GM18520 (cell line): Measurements from ENCODE around the gene APOO.

Experiments
- ATAC-seq: cut with Tn5 transposase; IDR thresholded peaks from one replicate; pipeline ENCODE4 v1.9.1; 2021; ENCODE audit not compliant: unreplicated experiment

Gene APOO

DNA sequence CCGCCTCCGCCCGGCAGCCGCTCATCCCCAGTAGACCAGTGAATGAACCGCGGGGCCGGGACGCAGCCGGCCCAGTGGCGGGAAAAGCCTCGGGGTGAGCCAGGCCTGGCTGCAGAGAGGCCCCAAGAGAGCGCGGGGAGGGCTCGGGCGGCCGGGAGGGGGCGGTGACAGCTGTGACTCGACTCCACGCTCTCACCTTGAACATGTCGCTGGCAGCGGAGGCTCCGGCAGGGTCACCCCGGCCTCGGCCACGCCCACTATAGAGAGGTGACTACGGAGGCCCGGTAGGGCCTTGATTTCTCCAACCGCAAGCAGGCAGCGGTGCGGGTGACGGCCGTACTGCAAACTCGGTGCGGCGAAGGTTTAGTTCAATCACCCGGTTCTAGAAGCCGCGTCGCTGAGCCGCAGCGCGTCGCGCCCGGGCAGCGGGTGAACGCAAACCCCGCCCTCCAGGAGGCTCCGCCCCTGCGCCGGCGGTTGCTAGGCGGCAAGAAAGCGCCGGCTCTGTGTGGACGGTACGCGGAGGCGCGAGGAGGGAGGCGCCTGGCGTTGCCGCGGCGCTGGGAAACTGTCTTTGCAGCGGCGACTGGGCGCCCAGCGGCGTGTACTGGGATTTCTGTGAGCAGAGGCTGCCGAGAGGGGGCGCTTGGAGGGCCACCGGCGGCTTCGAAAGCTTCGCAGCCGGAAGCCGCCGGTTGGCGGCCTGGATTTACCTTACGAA, at the start of gene APOO, which contains the start of gene CXorf58:
TSS of gene APOO (minus strand) at position 441 of the 721 bp plus-strand sequence. CDS start at position 205, 236 bp downstream.
TSS of gene CXorf58 (plus strand) at position 509 of the 721 bp plus-strand sequence. CDS start 2,297 bp downstream, outside the sequence.
- ATAC-seq = peak; percentile 90

- no peak for ATAC-seq
Measured at GRCh38 chrX:23954396-23954795, 46.7 kb upstream of the APOO start.

DNA sequence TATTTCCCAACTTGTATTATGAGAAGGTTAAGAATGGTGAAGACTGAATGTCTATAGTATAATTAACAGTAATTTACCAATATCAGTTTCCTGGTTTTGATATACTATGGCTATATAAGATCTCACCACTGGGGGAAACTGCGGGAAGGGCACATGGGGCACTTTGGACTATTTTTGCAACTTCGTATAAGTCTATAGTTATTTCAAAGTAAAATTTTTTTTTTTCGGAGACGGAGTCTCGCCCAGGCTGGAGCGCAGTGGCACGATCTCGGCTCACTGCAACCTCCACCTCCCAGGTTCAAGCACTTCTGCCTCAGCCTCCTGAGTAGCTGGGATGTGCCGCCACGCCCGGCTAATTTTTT, 46.2 kb upstream of the APOO start:
- no peak for ATAC-seq

GRCh38 chrX:23952984-23953907, 45.5 kb upstream of the APOO start:
- ATAC-seq = peak; percentile 89

- ATAC-seq = no peak
Measured at GRCh38 chrX:23952391-23952790, 44.7 kb upstream of the APOO start.

DNA sequence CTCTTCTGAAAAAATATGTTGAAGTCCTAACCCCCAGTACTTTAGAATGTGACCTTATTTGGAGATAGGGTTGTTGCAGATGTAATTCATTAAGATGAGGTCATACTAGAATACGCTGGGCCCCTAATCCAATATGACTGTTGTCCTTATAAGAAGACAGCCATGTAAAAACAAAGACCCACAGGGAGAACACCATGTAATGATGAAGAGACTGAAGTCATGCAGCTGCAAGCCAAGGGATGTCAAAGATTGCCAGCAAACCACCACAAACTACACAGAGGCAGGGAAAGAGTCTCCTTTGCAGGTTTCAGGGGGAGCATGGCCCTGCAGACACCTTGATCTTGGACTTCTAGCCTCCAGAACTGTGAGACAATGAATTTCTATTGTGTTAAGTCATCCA, 37.5 kb upstream of the APOO start:
- no peak for ATAC-seq

DNA sequence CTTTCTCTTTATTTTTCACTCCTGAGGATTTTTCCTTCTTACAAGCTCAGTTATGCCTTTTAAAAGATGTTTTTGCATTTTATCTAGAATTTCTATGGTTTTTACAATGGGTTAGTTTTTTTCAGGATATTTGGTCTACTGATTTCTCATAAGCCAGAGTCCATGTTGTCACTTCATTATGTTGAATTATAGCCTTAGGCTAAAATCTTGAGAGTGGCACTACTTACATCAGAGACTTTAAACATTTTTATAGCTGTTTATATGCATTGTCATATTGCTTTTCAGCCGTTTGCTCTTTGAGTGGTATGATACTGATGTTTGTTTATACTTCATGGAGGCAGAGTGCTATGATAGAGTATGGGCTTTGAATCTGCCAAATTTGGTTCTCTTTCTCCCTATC, 36.5 kb upstream of the APOO start:
- ATAC-seq = no peak

GRCh38 chrX:23939203-23939602, 31.5 kb upstream of the APOO start:
- ATAC-seq = no peak

DNA sequence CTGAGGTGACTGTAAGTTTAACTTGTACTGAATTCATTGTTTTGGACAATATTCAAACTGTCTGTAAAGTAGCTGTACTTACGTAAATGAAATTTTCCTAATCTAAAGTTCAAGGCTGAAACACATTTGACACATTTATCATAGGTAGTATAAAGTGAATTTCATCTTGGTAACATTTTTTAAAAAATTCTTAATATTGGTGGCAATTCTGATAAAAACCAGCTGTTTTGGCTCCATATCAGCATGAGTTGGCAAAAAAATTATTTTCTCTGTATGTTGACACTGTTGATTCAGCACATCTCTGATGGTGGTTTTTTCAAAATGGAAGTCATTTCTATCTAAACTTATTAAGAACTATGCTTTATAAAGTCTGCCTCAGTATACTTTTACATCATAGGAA, 31.0 kb upstream of the APOO start:
- no peak for ATAC-seq

GRCh38 chrX:23937100-23937499, 29.4 kb upstream of the APOO start:
- ATAC-seq = no peak

DNA sequence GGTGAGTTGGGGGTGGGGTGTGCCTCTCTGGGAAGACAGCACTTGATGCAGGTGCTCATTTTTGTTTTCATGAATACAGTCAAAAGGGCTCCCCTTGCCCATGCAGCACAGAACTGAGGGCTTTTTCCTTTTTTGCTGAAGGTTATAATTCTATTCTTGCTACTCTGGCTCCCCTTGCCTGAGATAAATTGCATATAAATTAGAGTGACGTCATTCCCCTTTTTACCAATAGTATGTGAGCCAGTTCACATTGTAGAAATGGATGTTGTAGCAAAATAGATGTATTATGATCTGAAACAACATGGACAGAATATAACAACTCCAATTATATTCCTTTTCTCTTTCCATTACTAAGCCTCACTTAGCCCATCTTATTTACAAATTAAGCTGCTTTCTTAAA, 28.4 kb upstream of the APOO start:
- ATAC-seq = no peak

DNA sequence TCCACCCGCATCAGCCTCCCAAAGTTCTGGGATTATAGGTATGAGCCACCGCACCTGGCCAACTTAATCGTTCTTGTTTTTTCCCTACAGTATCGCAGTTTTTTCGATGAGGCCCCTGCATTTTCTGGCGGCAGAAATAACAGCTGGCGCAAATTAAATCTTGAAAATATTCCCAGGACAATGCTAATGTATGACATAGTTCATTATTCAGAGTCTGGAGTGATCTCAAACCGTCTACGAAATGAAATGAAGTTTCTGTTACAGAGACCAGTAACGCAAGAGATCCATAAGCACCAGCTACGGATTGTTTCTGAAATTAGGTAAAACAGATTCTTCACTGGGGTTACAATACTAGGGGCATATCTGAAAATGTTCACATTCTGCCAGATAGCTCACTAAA, 27.4 kb upstream of the APOO start:
- no peak for ATAC-seq

- ATAC-seq = no peak
Measured at GRCh38 chrX:23932046-23932445, 24.3 kb upstream of the APOO start.

- no peak for ATAC-seq
Measured at GRCh38 chrX:23930894-23931604, 23.3 kb upstream of the APOO start.

DNA sequence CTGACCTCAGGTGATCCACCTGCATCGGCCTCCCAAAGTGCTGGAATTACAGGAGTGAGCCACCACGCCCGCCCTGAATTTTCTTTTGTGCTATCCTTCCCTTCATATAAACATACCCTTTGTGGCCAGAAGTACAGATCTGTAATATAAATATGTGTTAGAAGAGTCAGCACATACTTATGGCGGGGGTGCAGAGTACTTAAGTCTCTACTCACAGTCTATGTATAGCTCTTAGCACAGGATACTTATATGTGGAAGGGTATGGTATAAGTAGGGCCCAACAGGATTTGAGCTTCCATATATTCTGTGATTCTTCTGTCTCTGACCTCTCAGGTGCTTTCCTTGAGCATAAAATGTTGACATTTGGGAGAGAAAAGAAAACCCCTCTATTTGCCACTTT, 18.3 kb upstream of the APOO start:
- no peak for ATAC-seq

DNA sequence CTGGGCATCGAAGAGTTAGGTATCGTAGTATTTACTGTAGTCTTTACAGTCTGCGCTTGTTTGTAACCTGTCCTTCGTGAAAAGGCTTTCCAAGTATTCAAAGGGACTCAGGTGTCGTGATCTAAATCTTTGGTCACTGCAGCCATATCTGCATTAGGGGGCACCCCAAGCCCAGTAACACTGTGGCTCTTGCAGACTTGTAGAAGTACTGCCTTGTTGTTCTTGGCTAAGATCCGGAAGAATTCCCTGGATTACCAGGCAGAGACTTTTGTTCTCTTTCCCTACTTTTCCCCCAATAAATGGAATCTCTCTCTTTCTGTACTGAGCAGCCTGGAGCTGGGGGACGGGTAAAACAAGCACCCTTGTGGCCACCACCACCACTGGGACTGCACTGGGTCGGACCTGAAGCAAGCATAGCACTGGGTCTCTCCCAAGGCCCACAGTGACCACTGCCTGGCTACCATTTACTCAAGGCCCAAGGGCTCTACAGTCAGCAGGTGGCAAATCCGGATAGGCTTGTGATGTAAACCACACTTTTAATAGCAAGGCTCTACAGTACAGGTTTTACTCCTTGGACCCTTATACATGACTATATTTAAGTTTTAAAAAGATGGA, 12.1 kb upstream of the APOO start:
- no peak for ATAC-seq

GRCh38 chrX:23919148-23919547, 11.4 kb upstream of the APOO start:
- no peak for ATAC-seq

DNA sequence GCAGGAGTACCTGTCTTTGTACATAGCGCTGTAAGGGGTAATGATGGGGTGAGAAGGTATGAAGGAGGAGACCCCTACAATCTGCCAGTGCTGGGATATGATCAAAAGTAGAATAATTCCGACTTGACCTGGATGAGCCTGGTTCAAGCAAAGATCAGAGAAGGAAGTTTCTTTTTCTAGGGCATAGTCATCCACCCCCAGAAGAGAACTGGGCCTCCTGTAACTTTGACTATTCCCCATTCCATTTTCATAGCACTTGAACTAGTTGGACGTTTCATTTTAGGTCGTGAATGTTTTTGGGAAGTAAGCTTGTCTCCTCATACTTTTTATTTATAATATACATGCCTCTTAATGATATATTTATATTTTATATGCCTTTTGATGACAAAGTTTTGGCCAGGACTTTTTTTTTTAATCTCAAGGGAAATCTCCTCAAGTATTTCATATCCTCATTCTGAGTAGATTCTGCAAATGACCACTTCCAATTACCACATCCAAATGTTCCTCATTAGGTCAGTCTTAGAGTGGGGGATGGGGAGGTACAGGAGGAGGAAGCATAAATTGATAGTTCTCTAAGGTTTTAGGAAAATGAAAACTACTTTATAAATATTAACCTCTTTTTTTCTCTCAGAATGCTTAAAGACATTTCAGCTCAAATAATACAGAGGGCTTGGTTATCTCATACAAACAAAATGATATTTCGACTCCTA, 3.5 kb upstream of the APOO start:
- no peak for ATAC-seq

- no peak for ATAC-seq
Measured at GRCh38 chrX:23908219-23909004, 674 bp upstream of the APOO start.

GRCh38 chrX:23907111-23907497, 634 bp downstream of the APOO start:
- ATAC-seq = no peak
